Hypothalamus (tissue), 51 donors: ENCODE data around the gene ZFAND3.
A peak's percentile ranks its signal among the peaks of the same experiment; 100 is the strongest.
"Not testable (repeated sequence)": the region's sequence is repeated elsewhere in the genome, so short reads cannot be mapped to it uniquely, and the experiment has no call there.

Experiments used
- DNase-seq, 51 donors: peaks; one replicate each; lab custom pipeline; 2025; lab: John Stamatoyannopoulos, UW

The ZFAND3 gene

DNA sequence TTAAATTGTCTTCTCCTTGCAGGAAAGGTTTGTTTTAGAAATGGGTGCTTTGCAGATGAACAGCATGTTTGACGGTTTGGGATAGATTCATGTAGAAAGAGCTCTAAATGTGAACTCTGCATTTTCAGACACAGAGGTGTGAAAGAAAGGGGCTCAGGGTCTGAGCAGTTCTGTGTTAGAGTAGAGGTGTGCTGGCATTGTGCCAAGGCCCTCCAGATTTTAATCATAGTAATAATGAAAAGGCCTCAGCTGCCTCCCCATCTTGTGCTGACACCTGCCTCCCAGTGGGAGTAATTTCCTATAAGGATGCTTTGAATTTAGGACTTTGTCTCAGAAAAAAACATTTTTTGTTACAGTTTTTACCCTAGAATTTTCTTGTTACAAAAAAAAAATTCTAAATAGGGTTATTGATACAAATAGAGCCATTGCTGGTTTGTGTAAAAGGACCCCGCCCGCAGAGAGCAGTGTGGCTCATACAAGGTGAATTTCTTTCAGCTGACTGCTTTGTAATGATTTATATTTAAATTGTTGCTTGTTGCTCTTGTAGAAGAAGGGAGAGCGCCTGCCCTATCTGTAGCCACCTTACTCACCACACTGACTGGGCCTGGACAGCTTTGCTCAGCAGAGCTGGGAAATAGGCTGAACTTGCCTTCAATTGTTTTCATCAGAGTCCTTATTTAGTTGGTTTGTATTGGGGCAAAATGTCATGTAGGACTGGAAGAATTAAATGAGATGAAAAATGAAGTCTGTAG, 294.5 kb downstream of the ZFAND3 start:
- no peak for DNase-seq

DNA sequence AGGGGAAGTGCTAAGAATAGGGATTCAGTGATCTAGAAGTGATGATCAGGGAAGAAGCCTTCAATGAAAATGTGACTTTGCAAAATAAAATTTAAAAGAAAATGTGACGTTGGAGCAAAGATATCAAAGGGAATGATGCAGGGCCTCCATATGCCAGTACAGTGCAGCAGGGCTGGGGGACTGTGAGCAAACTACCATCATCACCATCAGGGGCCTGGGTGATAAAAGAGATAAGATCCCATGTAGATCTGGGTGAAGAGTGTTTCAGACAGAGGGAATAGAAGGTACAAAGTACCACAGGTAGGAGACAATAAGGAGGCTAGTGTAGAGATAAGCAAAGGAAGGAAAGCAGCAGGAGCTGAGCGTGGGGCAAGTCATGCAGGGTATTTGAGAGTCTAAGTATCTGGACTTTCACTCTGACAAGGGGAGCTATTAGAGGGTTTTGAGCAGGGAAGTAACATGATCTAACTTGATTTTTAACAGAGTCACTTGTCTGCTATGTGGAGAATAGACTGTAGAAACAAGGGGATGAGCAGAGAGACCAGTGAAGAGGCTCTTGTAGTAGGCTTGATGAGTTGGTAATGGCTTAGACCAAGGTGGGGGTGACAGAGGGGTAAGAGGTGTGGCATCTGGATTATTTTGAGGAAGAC, 295.6 kb downstream of the ZFAND3 start:
- no peak for DNase-seq

DNA sequence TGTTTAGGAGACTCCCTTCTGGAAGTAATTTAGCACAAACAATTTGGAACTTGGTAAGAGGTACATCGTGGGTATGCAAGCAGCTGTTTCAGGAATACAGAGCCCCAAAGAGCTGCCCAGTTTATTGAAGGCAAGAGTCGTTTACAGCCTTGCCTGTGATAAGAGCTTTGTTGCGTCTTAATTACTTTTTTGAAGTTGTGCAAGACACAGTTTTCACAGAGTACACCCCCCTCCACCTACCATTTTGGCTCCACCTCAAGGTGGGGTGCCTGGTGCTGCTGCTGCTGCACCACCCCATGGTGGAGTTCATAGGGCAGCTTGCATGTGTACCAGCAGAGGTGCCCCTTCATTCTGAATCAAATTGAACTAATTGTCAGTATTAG, 296.1 kb downstream of the ZFAND3 start:
- no peak for DNase-seq

DNA sequence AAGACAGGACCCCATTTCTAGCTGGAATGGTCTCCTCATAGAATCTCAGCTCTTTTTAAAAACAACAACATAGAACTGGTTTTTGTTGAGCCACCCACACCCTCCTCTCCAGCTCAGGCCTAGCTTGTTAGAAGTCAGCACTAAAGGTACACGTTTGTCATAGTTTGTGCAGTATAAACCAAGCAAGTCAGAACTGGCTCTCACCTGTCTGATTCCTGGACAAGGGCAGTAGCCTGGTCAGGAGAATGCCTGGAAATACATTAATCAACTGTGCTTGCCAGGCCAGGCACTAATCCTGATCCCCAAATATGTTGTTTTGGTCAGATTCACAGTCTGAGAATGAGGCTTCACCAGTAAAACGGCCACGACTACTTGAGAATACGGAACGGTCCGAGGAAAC, 296.7 kb downstream of the ZFAND3 start:
- DNase-seq, result no peak

DNA sequence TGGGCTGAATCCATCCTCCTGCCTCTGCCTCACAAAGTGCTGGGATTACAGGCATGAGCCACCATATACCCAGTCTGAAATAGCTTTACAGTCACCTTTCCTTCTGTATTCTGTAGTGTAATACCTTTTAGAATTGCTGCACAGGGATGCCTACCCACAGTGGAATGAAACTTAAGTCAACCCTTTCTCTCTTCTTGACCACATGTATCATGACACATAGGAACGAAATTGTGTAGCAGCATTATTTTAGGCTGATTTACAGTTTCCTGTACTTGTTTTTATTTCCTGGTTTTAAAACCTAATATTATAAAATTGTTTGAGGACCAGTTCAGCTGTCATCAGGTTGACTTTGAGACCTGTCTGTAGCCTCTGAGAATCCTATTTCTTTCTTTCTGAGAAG, 297.8 kb downstream of the ZFAND3 start:
- DNase-seq, result no peak

DNA sequence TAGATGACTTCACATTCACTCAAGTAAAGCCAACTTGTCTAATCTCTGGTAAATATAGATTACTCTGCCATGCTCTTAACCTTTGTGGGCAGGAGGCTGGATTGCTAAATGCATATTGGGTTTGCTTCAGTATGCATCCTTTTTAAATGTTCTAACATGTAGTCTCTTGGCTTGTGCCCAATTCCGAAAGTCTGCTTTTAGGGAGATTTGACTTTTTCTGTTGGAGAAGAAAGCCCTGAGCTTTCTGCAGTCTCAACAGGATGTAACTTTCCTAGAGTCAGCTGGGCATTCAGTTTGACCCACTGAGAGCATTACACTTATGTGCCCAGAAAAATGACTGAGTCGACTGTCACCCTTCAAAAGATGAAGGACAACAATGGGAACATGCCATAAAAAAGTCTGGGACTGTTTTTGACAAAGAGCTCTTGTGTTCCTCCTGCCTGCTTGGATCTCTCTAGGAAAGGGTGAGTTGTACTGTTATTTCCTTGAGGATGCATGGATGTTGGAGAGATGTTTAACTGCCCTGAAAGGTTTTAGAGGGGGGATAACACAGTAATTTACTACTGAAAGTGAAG, 299.4 kb downstream of the ZFAND3 start:
- DNase-seq, result no peak

DNA sequence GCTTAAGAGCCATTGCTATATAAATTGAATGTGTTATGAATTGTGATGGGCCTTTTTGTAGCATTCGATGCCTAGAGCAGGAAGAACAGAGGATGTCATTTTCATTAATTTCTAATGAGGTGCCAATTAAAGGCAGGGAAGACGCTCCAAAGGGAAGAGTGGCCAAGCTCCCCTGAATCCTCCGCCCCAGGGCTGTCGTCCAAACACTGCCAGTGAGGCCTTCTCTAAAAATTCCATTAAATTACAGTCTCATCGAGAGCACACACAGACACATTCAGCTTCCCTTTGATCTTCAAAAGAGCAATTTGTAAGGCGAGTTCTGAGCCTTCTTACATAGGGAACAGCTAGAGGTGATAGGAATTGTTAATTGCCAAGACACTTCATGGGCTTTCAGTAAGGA, 300.0 kb downstream of the ZFAND3 start:
- no peak for DNase-seq

DNA sequence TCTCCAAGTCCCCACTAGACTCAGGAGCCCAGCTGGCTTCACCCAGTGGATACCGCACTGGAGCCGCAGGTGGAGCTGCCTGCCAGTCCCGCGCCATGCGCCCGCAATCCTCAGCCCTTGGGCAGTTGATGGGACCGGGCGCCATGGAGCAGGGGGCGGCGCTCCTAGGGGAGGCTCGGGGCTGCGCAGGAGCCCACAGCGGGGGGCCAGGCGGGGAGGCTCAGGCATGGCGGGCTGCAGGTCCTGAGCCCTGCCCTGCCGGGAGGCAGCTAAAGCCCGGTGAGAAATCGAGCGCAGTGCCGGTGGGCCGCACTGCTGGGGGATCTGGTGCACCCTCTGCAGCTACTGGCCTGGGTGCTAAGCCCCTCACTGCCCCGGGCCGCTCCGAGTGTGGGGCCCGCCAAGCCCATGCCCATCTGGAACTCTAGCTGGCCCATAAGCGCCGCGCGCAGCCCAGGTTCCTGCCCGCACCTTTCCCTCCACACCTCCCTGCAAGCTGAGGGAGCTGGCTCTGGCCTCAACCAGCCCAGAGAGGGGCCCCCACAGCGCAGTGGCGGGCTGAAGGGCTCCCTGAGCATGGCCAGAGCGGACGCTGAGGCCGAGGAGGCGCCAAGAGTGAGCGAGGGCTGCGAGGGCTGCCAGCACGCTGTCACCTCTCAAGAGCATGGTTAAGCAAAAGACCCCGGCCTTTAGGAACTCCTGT, 304.8 kb downstream of the ZFAND3 start:
- not testable (repeated sequence) for DNase-seq

DNA sequence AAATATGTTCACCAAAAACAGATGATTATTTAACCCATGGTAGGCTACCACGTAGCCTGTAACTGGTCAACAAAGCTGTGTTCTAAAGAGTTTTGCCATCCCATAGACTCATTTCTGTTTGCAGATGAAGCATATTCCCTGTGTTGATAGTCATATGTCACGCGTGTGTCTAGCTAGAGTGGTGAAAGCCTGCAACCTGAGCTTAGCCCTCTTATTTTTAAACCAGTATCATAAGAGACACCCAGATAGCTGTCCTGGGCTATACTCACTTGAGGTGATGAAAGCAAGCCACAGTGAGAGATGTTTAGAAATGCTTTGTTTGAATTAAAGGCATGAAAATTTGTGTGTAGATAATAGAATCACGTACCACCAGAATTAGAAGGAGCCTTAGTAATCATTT, 307.8 kb downstream of the ZFAND3 start:
- no peak for DNase-seq

DNA sequence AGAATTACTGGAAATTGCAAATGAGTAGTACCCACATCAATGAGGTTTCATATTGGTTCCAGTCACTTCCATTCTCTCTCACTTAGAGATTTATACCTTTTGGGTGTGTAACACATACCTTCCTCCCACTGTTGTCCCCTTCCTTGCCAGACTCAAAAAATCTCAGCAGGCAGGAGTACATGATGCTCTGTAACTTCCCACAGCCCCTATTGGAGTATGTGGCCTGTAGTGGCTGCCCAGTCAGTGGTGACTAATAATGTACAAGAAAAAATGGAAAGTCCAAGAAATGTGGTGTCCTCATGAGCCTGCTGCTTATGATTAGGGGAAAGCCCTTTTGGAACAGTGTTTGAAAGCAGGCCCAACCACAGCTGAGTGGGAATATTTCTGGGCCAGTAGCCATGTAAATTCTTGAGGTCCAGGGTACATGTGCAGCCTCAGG, 312.0 kb downstream of the ZFAND3 start:
- no peak for DNase-seq

DNA sequence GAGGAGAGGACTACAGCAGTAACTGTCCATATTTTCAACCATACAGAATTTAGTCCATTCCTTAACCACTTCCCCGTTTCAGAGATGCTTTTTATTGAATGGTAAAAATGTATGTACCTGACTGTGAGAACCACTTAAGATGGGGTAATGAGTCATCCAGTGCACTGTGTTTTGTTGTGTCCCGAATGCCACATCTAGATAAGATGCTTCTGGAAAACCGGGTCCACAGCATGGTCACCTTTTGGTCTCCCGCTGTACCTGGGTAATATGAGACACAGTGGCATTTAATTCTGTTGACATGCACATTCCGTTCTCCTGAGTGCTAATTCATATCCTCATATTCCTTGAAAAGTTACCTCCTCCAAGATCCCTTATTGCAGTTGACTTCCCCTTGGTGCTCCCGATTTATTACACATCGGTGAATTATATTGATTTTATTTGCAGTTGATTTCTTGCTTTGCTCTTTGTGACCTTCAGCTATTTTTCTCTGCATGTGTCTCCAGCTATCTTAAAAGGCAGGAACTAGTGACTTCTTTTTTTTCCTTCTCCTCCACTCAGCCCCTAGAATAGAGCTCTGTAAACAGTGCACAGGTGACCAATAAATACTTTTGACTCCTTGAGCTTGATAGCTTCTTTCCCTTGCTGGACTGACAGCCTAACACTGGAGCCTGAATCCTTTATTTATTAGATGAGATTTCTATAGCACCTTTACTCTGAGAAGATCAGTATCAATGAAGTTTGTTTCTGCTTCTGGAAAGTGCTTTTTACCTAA, 314.6 kb downstream of the ZFAND3 start:
- no peak for DNase-seq

DNA sequence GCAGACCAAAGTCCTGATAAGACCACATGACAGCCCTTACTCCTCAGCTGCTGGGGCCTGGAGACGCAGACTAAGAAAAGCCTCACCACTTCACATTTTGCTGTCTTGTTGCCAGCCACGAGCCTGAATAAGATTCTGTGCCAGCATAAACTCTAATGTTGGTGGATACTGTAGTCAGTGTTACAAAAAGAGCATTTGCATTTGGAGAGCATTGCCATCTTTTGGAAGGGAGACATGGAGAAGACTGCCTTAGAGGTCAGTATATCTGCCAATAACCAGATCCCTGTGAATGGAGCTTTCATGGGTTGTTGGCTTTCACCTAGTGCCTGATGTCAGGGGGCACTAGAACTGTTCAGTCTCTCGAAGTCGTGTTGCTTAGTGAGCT, 315.2 kb downstream of the ZFAND3 start:
- peak in 1 of 51 donors; percentile 16 for DNase-seq

DNA sequence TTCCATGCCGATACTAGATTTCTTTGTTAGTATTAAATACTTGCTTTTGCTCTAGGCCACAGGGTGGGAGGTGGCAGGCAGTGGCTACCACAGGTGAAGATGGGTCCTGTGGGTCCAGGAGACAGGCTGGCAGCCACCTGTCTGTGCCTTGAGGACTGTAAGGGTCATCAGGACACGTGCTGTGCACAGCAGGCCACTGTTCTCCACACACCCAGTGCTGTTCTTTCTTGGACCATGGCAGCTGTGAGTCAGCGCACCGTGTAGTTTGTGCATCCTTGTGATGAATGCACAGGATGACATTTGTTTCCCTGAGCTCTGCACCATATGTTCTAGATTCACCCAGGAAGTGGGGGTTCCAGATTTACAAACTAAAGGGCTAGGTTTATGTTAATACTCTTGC, 317.0 kb downstream of the ZFAND3 start:
- DNase-seq, result peak in 2 of 51 donors; percentile 10 to 39

DNA sequence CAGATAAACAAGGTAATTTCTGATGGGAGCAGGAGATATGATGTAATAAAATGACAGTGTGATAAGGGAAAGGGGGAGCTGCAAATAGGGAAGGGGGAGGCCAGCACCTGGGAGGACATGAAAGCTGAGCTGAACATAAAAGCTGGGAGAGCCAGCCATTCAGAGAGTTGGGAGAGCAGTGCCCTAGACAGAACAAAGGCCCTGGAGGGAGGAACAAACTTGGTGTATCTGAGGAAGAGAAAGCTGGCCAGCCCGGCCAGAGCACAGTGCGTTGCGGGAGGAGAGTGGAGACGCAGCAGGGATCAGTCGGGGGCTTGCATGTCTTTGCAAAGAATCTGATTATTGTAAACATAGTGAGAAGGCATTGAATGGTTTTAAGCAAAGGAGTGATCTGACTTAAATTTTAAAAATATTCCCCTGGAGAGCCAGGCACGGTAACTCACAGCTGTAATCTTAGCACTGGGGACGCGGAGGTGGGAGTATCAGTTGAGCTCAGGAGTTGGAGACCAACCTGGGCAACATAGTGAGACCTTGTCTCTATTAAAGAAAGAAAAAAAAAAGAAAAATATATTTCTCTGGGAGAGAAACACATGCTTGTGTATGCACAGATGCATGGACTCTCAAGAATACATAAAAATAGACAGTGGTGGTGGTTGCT, 318.2 kb downstream of the ZFAND3 start:
- DNase-seq, result no peak

DNA sequence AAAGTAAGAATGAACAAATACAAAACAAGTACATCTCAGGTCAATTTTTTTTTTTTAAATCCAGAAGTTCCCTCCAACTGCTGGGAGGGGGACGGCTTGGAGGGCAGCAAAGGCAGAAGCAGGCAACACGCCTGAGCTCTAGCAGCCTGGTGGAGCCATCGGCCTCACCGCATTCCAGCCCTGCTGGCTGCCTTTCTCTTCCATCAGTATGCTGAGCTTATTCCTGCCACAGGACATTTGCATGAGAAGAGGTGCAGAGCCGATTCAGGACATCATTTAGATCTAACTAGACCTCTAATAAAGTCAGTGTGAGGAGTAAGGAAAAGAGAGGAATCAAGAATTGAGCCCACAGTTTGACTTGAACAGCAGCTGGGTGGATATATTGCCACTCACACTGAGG, 318.8 kb downstream of the ZFAND3 start:
- peak in 1 of 51 donors; percentile 12 for DNase-seq

DNA sequence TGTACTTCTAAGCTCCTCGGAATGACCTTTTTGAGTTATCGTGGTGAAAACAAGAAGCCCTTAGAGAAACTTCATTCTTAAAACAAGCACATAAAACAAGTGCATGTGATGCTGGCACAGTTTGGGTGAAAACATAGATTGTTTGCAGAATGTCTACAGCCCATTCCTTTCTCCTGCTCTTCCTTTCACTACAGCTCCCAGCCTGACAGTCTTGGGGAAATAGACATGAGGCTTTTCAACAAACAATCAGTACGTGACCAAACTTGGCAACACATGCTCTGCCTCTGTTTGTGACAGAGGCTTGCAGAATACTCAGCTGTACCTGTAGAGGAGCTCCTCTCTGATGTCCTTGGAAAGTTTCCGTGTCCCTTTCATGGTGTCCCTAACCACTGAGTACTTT, 321.6 kb downstream of the ZFAND3 start:
- no peak for DNase-seq

DNA sequence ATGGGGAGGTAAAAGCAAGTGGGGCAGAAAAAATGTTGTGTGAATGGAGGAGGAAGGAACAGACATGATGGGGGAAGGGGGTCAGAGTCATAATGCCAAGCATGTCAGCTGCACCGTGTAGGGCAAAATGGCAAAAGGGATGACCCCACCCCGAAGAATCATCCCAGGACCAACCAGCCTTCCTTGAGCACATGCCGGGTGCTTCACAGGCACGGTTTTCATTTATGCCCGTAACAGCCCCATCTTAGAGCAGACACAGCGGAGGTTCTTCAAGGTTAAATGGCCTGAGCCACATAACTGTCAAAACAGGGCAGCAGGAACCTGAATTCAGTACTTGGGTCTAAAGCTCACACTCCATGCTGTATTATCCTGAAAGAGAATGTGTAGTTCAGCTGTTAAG, 322.2 kb downstream of the ZFAND3 start:
- DNase-seq, result no peak

DNA sequence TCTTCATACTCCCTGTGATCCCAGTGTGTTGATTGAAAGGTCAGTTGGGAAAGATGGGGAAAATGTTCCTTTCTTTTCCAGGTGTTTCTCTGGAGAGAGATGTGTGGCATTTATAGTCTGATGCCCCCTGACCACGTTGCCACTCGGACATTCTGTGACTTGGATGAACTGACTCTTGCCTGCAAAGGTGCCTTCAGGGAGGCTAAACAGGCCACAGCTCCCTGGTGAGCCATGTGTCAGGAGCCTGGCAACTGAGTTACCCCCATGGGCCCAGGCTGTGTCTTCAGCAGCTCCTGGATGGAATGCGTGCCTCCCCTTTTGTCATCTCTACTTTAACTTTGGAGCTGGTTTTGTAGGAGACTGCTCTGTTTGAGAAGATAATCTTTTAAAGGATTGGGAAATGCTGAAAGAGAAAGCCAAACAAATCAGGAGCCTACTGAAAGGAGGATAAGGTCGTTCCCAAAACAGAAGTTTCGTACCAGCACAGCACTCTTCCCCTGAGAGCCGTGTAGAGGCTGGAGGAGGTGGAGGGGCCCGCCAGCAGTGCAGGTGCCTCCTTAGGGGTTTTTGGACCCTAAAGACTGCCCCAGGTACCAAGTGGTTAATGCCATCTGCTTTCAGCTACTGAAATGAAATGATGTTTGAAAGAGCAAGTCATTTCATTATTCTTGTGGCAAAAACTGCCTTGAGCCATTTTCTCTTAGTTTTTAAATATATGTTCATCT, 322.8 kb downstream of the ZFAND3 start:
- DNase-seq, result no peak
